Esophagus (tissue), 2 donors: ENCODE data around the gene CCDC158. TPM values are rescaled to one million over a fixed set of nuclear protein-coding genes. Genes with fewer than 3 reads are reported as not detected.

Experiments
- H3K27ac ChIP-seq, 2 donors: one replicate each; pipeline ENCODE4 v1.5.1; 2013; ENCODE audit warnings: low read depth in 2 of 2, mild to moderate bottlenecking in 2 of 2, inconsistent platforms in 1 of 2, low read length in 1 of 2, moderate library complexity in 1 of 2
- H3K27me3 ChIP-seq, 2 donors: one replicate each; pipeline ENCODE4 v1.6.1; 2013; ENCODE audit warnings: low read length in 2 of 2, control low read depth in 1 of 2, mild to moderate bottlenecking in 1 of 2; ENCODE audit not compliant: insufficient read depth in 2 of 2, control insufficient read depth in 1 of 2
- H3K36me3 ChIP-seq, 2 donors: one replicate each; pipeline ENCODE4 v1.6.1; 2013; ENCODE audit warnings: low read length in 1 of 2; ENCODE audit not compliant: control insufficient read depth in 2 of 2, insufficient read depth in 2 of 2
- H3K4me1 ChIP-seq, 2 donors: one replicate each; pipeline ENCODE4 v1.6.1; 2013; ENCODE audit warnings: low read length in 1 of 2; ENCODE audit not compliant: control insufficient read depth in 2 of 2, insufficient read depth in 2 of 2
- H3K4me3 ChIP-seq, 2 donors: one replicate each; pipeline ENCODE4 v1.5.1; 2013; ENCODE audit warnings: low read length in 2 of 2, mild to moderate bottlenecking in 2 of 2, low read depth in 1 of 2, moderate library complexity in 1 of 2
- H3K9me3 ChIP-seq, 2 donors: one replicate each; pipeline ENCODE4 v1.6.1; 2013; ENCODE audit warnings: mild to moderate bottlenecking in 2 of 2, low read depth in 1 of 2, low read length in 1 of 2, moderate library complexity in 1 of 2; ENCODE audit not compliant: control insufficient read depth in 2 of 2, insufficient read depth in 1 of 2
- WGBS, 2 donors: extraction: QIAGEN DNeasy Blood & Tissue Kit; methylation state at CpG; one replicate each; pipeline ENCODE4 v1.1.7; 2013; 5-methylcytosine and 5-hydroxymethylcytosine counted together
- polyA plus RNA-seq, 2 donors: library from polyadenylated mRNA; stranded (reverse); fragments of 200-250 nt; gene quantifications; one replicate each; pipeline ENCODE4 v1.2.3, GENCODE V29; 2013
- donor health status: healthy with polysubstance abuse.
- donor health status: Bipolar disorder and iron deficiency.

CCDC158 gene
- polyA plus RNA-seq, 2 donors, result 0.01 to 0.02 TPM

DNA sequence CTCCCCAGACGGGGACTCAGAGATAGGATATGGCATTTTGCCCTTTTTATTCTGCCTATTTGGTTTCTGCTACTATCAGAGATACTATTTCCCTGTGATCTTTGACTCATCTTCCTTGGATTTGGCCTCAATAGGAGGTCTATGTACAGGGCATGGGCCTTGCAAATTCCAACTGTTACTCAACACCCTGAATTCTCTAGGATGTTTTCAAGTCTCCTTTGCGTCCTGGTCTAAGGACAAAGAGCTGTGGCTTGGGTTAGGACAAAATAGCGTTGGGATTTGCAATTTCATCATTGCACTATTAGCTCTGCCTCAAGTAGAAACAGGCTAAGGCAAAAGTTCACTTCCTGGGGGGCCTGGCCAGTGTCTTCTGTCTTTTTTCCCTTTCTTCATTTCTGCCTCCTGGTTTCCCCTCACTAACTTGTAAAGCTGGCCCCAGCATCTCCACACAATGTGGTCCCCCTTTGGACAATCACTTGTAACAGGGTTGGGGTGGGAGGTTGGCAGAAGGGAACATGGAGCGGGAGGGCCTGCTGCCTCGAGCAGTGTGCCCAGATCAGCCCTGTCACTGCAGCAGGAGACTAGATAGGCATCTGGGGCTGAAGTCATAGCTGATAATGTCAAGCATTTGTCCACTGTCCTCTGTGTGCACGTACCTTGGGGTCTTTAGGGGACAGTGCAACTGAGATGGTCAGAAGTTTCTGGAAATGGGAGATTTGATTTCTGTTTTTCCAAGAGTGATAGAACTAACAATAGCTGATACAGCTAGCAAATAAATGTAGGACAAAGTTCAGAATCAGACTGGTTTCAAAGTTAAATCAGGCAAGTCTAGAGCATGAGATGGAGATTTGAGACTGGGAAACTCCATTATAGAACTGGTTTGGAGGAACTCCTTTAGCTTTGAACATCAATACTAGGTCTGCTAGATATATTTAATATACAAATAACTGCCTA, 140.2 kb downstream of the CCDC158 start:
- Histone ChIP-seq H3K4me1 (no peaks in the 10 kb centered on the region), H3K27ac (no peak overlapping the region), H3K36me3 (no peaks in the 10 kb centered on the region), H3K4me3 (no peak overlapping the region), H3K27me3 (no peaks in the 10 kb centered on the region), H3K9me3 (no peaks in the 10 kb centered on the region)
- 76 to 87% methylated on average over 6 of the region's 6 CpGs for WGBS, 2 donors

DNA sequence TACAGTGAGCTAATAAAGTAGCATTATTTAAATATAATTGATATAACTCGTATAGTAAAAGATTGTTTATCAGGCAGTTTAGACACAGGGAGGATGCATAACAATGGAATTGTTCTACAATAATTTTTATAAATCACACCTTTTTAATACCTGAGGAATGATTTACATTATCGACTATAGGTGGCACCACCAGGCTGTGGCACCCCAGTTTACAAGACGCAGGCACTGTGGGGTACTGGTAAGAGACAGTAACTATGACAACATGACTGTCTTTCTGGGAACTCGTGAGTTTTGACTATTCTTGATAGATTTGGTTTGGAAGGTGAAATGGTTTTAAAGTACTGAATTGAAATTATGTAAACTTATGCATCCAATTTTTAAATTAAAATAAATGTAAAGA, 141.5 kb downstream of the CCDC158 start:
- Histone ChIP-seq H3K27ac (no peak overlapping the region), H3K27me3 (no peaks in the 10 kb centered on the region), H3K4me1 (no peaks in the 10 kb centered on the region), H3K4me3 (no peak overlapping the region), H3K36me3 (no peaks in the 10 kb centered on the region), H3K9me3 (no peaks in the 10 kb centered on the region)
- WGBS, 2 donors, result 67 to 72% methylated on average over 4 of the region's 4 CpGs

DNA sequence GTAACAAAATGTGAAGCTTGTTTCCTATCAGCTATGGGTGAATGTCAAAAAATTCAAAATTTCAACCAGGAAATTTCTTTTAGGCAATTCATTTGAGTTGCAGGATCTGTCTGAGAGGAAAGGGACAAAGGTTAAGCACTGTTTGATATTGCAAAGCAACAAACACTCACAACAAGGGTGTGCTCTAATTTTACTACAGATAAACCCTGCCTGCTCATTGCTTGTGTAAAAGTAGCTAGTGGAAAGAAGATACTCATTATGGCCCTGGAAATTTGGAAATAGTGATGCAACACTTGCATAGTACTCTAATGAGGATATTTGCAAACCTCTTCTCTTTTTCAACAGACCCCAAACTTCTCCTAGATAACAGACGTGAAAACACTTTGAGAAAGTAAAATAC, 142.4 kb downstream of the CCDC158 start:
- WGBS, 2 donors, result 52 to 63% methylated on average over 1 of the region's 1 CpG
- H3K4me3 ChIP-seq, result no peak overlapping the region
- no peaks in the 10 kb centered on the region for H3K36me3 ChIP-seq
- no peak overlapping the region for H3K27ac ChIP-seq
- no peaks in the 10 kb centered on the region for H3K27me3 ChIP-seq
- H3K9me3 ChIP-seq, result no peaks in the 10 kb centered on the region
- no peaks in the 10 kb centered on the region for H3K4me1 ChIP-seq

DNA sequence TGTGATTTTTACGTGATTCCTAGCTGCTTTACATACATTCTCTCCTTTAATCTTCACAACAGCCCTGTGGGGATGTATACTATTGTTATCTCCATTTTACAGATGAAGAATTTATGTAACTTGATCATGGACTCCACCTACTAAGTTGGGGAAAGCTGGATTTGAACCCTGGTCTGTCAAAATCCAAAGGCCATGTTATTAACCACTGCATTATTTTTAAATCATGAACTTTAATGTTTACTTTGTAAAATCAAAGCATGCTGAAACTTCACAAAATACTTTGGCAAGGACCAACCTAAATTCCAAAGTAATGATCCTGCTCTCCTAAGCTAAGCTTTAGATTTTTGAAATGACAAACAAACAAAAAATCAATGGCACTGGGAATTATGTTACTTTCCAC, 143.3 kb downstream of the CCDC158 start:
- Histone ChIP-seq H3K9me3 (no peaks in the 10 kb centered on the region), H3K4me1 (no peaks in the 10 kb centered on the region), H3K27ac (no peak overlapping the region), H3K36me3 (no peaks in the 10 kb centered on the region), H3K4me3 (no peak overlapping the region), H3K27me3 (no peaks in the 10 kb centered on the region)
- 60 to 73% methylated on average over 1 of the region's 1 CpG for WGBS, 2 donors

DNA sequence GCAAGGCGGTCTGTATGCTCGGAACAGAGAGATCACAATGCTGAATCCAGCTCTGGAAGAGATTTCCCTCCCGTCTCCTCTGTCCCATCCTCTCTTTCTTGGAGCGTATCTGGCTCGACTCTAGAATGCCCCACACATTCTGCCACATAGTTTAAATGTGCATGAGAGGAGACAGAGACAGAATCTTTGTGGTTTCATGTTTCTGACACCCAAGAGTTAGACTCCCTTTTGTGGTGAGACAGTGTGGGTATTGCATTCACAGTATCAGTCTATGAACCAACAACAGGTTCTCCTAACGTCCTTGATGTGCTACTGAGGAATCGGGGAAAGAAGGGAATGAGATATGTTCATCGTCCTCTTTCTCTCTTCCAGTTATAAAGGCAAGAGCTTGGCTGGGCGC, 144.1 kb downstream of the CCDC158 start:
- Histone ChIP-seq H3K27me3 (no peaks in the 10 kb centered on the region), H3K27ac (no peak overlapping the region), H3K4me1 (no peaks in the 10 kb centered on the region), H3K4me3 (no peak overlapping the region), H3K36me3 (no peaks in the 10 kb centered on the region), H3K9me3 (no peaks in the 10 kb centered on the region)
- WGBS, 2 donors, result 89 to 91% methylated on average over 9 of the region's 9 CpGs

DNA sequence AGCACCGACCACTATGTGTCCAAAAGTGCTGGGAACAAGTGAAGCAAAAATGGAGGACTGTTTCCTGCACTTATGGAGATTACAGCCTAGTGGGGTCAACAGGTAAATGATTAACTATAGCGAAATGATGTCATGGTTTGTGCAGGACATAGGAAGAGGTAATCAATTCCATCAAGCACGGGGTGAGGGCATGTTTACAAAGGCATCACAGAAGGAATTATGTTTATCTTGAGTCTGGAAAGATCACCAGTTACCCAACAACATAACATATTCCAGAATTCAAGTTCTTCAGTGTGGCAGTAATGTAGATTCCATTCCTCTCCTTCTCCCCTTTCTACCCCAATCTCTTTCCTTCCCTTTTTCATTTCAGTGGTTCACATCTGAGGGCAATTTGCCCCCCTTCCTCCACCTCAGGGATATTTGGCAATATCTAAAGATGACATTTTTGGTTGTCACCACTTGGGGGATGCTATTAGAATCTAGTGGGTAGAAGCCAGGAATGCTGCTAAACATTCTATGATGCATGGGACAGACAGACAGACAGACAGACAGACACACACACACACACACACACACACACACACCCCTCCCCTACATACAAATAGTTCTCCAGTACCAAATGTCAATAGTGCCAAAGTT, 145.3 kb downstream of the CCDC158 start:
- WGBS, 2 donors, result 77 to 82% methylated on average over 3 of the region's 3 CpGs
- no peak overlapping the region for H3K4me3 ChIP-seq
- H3K27ac ChIP-seq, result no peak overlapping the region
- H3K4me1 ChIP-seq, result no peaks in the 10 kb centered on the region
- H3K36me3 ChIP-seq, result no peaks in the 10 kb centered on the region
- no peaks in the 10 kb centered on the region for H3K9me3 ChIP-seq
- H3K27me3 ChIP-seq, result no peaks in the 10 kb centered on the region

DNA sequence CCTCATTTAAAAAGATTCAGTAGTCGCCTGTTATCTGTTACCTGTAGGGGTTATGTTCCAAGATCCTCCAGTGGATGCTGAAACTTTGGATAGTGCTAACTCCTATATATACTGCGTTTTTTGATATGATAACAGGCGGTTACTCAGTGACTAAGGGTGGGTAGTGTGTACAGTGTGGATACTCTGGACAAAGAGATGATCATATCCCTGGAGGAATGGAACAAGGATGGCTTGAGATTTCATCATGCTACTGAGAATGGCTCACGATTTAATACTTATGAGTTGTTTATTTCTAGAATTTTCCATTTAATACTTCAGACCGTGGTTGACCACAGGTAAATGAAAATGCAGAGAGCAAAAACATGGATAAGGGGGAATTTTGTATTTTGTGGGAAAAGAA, 147.9 kb downstream of the CCDC158 start:
- 77 to 89% methylated on average over 5 of the region's 5 CpGs for WGBS, 2 donors
- Histone ChIP-seq H3K9me3 (no peaks in the 10 kb centered on the region), H3K4me1 (no peaks in the 10 kb centered on the region), H3K27me3 (no peaks in the 10 kb centered on the region), H3K27ac (no peak overlapping the region), H3K4me3 (no peak overlapping the region), H3K36me3 (no peaks in the 10 kb centered on the region)

DNA sequence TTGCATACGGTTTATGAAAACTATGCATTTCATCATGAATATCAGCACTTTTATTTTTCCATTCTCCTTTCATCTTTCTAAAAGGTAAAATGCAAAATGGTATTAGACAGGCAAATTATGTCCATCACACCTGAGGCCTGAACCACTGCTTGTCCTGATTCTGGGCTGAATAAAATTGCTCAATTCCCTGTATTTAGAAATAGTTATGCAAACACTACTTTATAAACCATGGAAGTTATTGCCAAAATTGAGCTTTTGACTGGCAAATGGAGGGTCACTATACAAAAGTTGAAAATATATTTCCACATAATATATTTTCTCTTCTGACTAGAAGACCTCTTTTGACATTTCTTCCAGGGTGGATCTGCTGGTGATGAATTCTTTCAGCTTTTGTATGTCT, 148.4 kb downstream of the CCDC158 start:
- H3K9me3 ChIP-seq, result no peaks in the 10 kb centered on the region
- H3K27ac ChIP-seq, result no peak overlapping the region
- 71 to 81% methylated on average over 1 of the region's 1 CpG for WGBS, 2 donors
- no peaks in the 10 kb centered on the region for H3K4me1 ChIP-seq
- no peak overlapping the region for H3K4me3 ChIP-seq
- H3K36me3 ChIP-seq, result no peaks in the 10 kb centered on the region
- H3K27me3 ChIP-seq, result no peaks in the 10 kb centered on the region

DNA sequence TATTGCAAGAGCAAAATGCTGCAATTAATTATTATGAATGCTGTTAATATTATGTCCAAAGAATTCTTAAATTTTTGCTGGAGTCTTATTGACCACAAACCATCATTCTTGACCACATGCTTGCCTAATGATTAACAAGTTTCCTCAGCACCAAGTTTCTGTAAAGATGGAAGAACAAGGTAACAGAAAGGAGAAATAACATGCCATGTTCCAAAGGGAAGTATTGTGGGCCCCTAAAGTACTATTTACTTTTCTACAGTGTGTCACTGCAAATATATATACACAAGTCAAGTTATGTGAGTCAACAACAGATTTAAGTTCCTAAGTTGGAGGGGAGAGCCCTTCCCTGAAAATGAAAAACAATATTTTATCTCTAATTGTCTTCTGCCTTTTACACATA, 148.9 kb downstream of the CCDC158 start:
- Histone ChIP-seq H3K9me3 (no peaks in the 10 kb centered on the region), H3K4me3 (no peak overlapping the region), H3K27me3 (no peaks in the 10 kb centered on the region), H3K27ac (no peak overlapping the region), H3K4me1 (no peaks in the 10 kb centered on the region), H3K36me3 (no peaks in the 10 kb centered on the region)

DNA sequence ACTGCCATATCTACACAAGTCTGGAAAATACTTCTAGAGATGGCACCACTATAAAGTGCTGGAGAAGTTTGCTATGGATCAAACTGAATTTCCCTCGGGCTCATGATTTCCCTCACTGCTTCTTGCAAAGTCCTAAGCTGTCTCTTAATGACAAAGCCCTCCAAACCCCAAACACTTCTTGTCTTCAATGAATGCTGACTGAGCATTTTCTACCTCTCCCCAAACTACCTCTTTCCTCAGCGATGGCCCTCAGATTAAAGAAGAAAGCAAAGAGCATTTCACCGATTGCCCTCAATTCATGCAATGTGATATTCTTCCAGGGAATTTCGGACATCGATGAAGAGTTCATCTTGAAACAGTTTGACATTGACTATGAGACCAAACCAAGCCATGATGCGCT, 149.7 kb downstream of the CCDC158 start:
- 94 to 96% methylated on average over 6 of the region's 6 CpGs for WGBS, 2 donors
- no peaks in the 10 kb centered on the region for H3K36me3 ChIP-seq
- H3K4me1 ChIP-seq, result no peaks in the 10 kb centered on the region
- H3K27ac ChIP-seq, result no peak overlapping the region
- no peaks in the 10 kb centered on the region for H3K27me3 ChIP-seq
- no peaks in the 10 kb centered on the region for H3K9me3 ChIP-seq
- no peak overlapping the region for H3K4me3 ChIP-seq
